HEK293 (cell line): Measurements from ENCODE around the gene DCST2.

ENCODE experiments used
- ATF2 ChIP-seq: fragments of 450-650 bp; formaldehyde crosslinking; IDR thresholded peaks from 2 replicates; pipeline ENCODE4 v1.5.1; 2016; ENCODE audit warnings: missing biosample characterization, missing genetic modification characterization, low read depth
- KLF1 ChIP-seq: fragments of 450-650 bp; formaldehyde crosslinking; IDR thresholded peaks from 2 replicates; pipeline ENCODE4 v1.5.1; 2016; ENCODE audit warnings: missing biosample characterization, missing genetic modification characterization
- MZF1 ChIP-seq: fragments of 450-650 bp; formaldehyde crosslinking; IDR thresholded peaks from 2 replicates; pipeline ENCODE4 v1.5.1; 2017; ENCODE audit warnings: missing biosample characterization, missing genetic modification characterization, borderline replicate concordance
- PRDM10 ChIP-seq: fragments of 450-650 bp; formaldehyde crosslinking; IDR thresholded peaks from 2 replicates; pipeline ENCODE4 v1.5.1; 2016; ENCODE audit warnings: missing biosample characterization, missing genetic modification characterization
- SALL2 ChIP-seq: fragments of 450-650 bp; formaldehyde crosslinking; IDR thresholded peaks from 2 replicates; pipeline ENCODE4 v1.5.0; 2017; ENCODE audit warnings: missing biosample characterization, mild to moderate bottlenecking, missing genetic modification characterization, borderline replicate concordance
- SP7 ChIP-seq: fragments of 450-650 bp; formaldehyde crosslinking; IDR thresholded peaks from 2 replicates; pipeline ENCODE4 v1.5.1; 2016; ENCODE audit warnings: missing biosample characterization, missing genetic modification characterization
- ZBTB20 ChIP-seq: fragments of 450-650 bp; formaldehyde crosslinking; IDR thresholded peaks from 2 replicates; pipeline ENCODE4 v1.5.1; 2016; ENCODE audit warnings: missing biosample characterization, missing genetic modification characterization
- ZBTB8A ChIP-seq: fragments of 450-650 bp; formaldehyde crosslinking; IDR thresholded peaks from 2 replicates; pipeline ENCODE4 v1.5.1; 2016; ENCODE audit warnings: missing biosample characterization, missing genetic modification characterization
- ZNF112 ChIP-seq: fragments of 450-650 bp; formaldehyde crosslinking; IDR thresholded peaks from 2 replicates; pipeline ENCODE4 v1.5.0; 2017; ENCODE audit warnings: missing biosample characterization, missing genetic modification characterization
- ZNF114 ChIP-seq: fragments of 450-650 bp; formaldehyde crosslinking; IDR thresholded peaks from 2 replicates; pipeline ENCODE4 v1.5.0; 2017; ENCODE audit warnings: missing biosample characterization, missing genetic modification characterization
- ZNF133 ChIP-seq: fragments of 450-650 bp; formaldehyde crosslinking; IDR thresholded peaks from 2 replicates; pipeline ENCODE4 v1.5.1; 2016; ENCODE audit warnings: missing biosample characterization, missing genetic modification characterization
- ZNF140 ChIP-seq: fragments of 450-650 bp; formaldehyde crosslinking; IDR thresholded peaks from 2 replicates; pipeline ENCODE4 v1.5.1; 2016; ENCODE audit warnings: missing biosample characterization, missing genetic modification characterization
- ZNF157 ChIP-seq: fragments of 450-650 bp; formaldehyde crosslinking; IDR thresholded peaks from 2 replicates; pipeline ENCODE4 v1.5.1; 2016; ENCODE audit warnings: missing biosample characterization, missing genetic modification characterization
- ZNF366 ChIP-seq: fragments of 450-650 bp; formaldehyde crosslinking; conservative IDR thresholded peaks from 2 replicates; pipeline ENCODE4 v1.5.1; 2016; ENCODE audit warnings: missing biosample characterization, missing genetic modification characterization
- ZNF426 ChIP-seq: fragments of 450-650 bp; formaldehyde crosslinking; IDR thresholded peaks from 2 replicates; pipeline ENCODE4 v1.5.1; 2017; ENCODE audit warnings: missing biosample characterization, missing genetic modification characterization, mild to moderate bottlenecking, inconsistent platforms, moderate library complexity
- ZNF433 ChIP-seq: fragments of 450-650 bp; formaldehyde crosslinking; IDR thresholded peaks from 2 replicates; pipeline ENCODE4 v1.5.1; 2016; ENCODE audit warnings: missing biosample characterization, missing genetic modification characterization, low read depth
- ZNF473 ChIP-seq: fragments of 450-650 bp; formaldehyde crosslinking; IDR thresholded peaks from 2 replicates; pipeline ENCODE4 v1.5.1; 2017; ENCODE audit warnings: missing biosample characterization, missing genetic modification characterization
- ZNF518A ChIP-seq: fragments of 450-650 bp; formaldehyde crosslinking; conservative IDR thresholded peaks from 2 replicates; pipeline ENCODE4 v1.5.1; 2016; ENCODE audit warnings: low read depth, missing biosample characterization, missing genetic modification characterization
- ZNF548 ChIP-seq: fragments of 450-650 bp; formaldehyde crosslinking; IDR thresholded peaks from 2 replicates; pipeline ENCODE4 v1.5.1; 2016; ENCODE audit warnings: missing biosample characterization, missing genetic modification characterization
- ZNF560 ChIP-seq: fragments of 450-650 bp; formaldehyde crosslinking; IDR thresholded peaks from 2 replicates; pipeline ENCODE4 v1.5.1; 2017; ENCODE audit warnings: missing biosample characterization, missing genetic modification characterization, borderline replicate concordance
- ZNF561 ChIP-seq: fragments of 450-650 bp; IDR thresholded peaks from 2 replicates; pipeline ENCODE4 v1.5.1; 2018; ENCODE audit warnings: missing biosample characterization, missing genetic modification characterization, borderline replicate concordance
- ZNF639 ChIP-seq: fragments of 450-650 bp; formaldehyde crosslinking; IDR thresholded peaks from 2 replicates; pipeline ENCODE4 v1.5.1; 2016; ENCODE audit warnings: missing biosample characterization, missing genetic modification characterization
- ZNF704 ChIP-seq: fragments of 450-650 bp; formaldehyde crosslinking; IDR thresholded peaks from 2 replicates; pipeline ENCODE4 v1.5.1; 2016; ENCODE audit warnings: missing biosample characterization, missing genetic modification characterization
- ZNF747 ChIP-seq: fragments of 450-650 bp; formaldehyde crosslinking; IDR thresholded peaks from 2 replicates; pipeline ENCODE4 v1.5.1; 2016; ENCODE audit warnings: missing biosample characterization, missing genetic modification characterization
- ZNF776 ChIP-seq: fragments of 450-650 bp; formaldehyde crosslinking; IDR thresholded peaks from 2 replicates; pipeline ENCODE4 v1.5.0; 2017; ENCODE audit warnings: missing biosample characterization, missing genetic modification characterization, borderline replicate concordance
- ZNF843 ChIP-seq: fragments of 450-650 bp; formaldehyde crosslinking; IDR thresholded peaks from 2 replicates; pipeline ENCODE4 v1.5.1; 2016; ENCODE audit warnings: missing biosample characterization, missing genetic modification characterization
- ZSCAN30 ChIP-seq: fragments of 450-650 bp; IDR thresholded peaks from 2 replicates; pipeline ENCODE4 v1.5.1; 2018; ENCODE audit warnings: missing biosample characterization, mild to moderate bottlenecking, missing genetic modification characterization, moderate library complexity

DCST2 gene

GRCh38 chr1:155044812-155045657, 11.5 kb upstream of the DCST2 start (continued):
- no peak for TF ChIP-seq ZNF518A (tag by site-specific recombination)
- no peak for TF ChIP-seq ZNF776 (tag by site-specific recombination)
- TF ChIP-seq ZBTB20 (tag by site-specific recombination), result no peak
- no peak for TF ChIP-seq ZNF747
- TF ChIP-seq ZNF561 (tag by site-specific recombination), result no peak
- TF ChIP-seq ZNF548, result no peak
- no peak for TF ChIP-seq ZNF114 (tag by site-specific recombination)
- no peak for TF ChIP-seq ZNF639
- no peak for TF ChIP-seq ZNF433 (tag by site-specific recombination)
- TF ChIP-seq SP7 (tag by site-specific recombination), result peak; percentile 61; the same call in 1 of the 2 replicates
- TF ChIP-seq ZNF704 (tag by site-specific recombination), result no peak
- peak; percentile 70; the same call in 1 of the 2 replicates for TF ChIP-seq ATF2 (tag by site-specific recombination)
- no peak for TF ChIP-seq ZBTB8A
- 0 out of 2 replicates have a peak, but pooled peaks have one; percentile 30 for TF ChIP-seq ZSCAN30 (tag by site-specific recombination)
- TF ChIP-seq ZNF133 (tag by site-specific recombination), result no peak
- TF ChIP-seq SALL2 (tag by site-specific recombination), result no peak
- TF ChIP-seq ZNF140 (tag by site-specific recombination), result no peak
- peak; percentile 78; the same call in 1 of the 2 replicates for TF ChIP-seq ZNF366 (tag by site-specific recombination)
- no peak for TF ChIP-seq MZF1 (tag by site-specific recombination)
- TF ChIP-seq ZNF112 (tag by site-specific recombination), result no peak
- TF ChIP-seq ZNF560 (tag by site-specific recombination), result no peak
- TF ChIP-seq ZNF473 (tag by site-specific recombination), result no peak
- no peak for TF ChIP-seq ZNF843 (tag by site-specific recombination)
- no peak for TF ChIP-seq KLF1 (tag by site-specific recombination)
- TF ChIP-seq ZNF426, result no peak
- TF ChIP-seq PRDM10, result no peak
- no peak for TF ChIP-seq ZNF157 (tag by site-specific recombination)
